Sigmoid colon (tissue), 7 donors: ENCODE measurements around the gene RXRA. TPM values are rescaled to one million over a fixed set of nuclear protein-coding genes. Genes with fewer than 3 reads are reported as not detected.

Experiments used
- DNase-seq: peaks from one replicate; pipeline ENCODE4 v3.0.0-alpha.2; 2019
- H3K27ac ChIP-seq, 4 donors: fragments of 200-600 bp; sonication (generic); one replicate each; pipeline ENCODE4 v1.5.1; 2016 to 2019; ENCODE audit warnings: mild to moderate bottlenecking in 1 of 4
- H3K27me3 ChIP-seq, 3 donors: fragments of 200-600 bp; sonication (generic); one replicate each; pipeline ENCODE4 v1.5.1; 2019; ENCODE audit warnings: mild to moderate bottlenecking in 1 of 3
- H3K36me3 ChIP-seq, 4 donors: fragments of 200-600 bp; sonication (generic); one replicate each; pipeline ENCODE4 v1.5.1; 2016 to 2019
- H3K4me1 ChIP-seq, 4 donors: fragments of 200-600 bp; sonication (generic); one replicate each; pipeline ENCODE4 v1.5.1; 2017 to 2019
- H3K4me3 ChIP-seq, 4 donors: fragments of 200-600 bp; sonication (generic); one replicate each; pipeline ENCODE4 v1.5.1; 2017 to 2019; ENCODE audit warnings: mild to moderate bottlenecking in 2 of 4, moderate library complexity in 1 of 4
- H3K9me3 ChIP-seq, 4 donors: fragments of 200-600 bp in 3 of 4; sonication (generic) in 3 of 4; one replicate each; pipeline versions ENCODE4 v1.5.1 to v1.6.1; 2013 to 2019
- CTCF ChIP-seq, 4 experiments: fragments of 450-650 bp in 3 of 4; fragments of 200-600 bp in 1 of 4; IDR thresholded peaks; one replicate each; pipeline ENCODE4 v1.5.1; 2016 to 2019; ENCODE audit warnings: antibody characterized with exemption in 4 of 4, mild to moderate bottlenecking in 3 of 4, moderate library complexity in 2 of 4
- EP300 ChIP-seq, 4 donors: sonication (generic); formaldehyde crosslinking; IDR thresholded peaks; one replicate each; pipeline ENCODE4 v1.6.1; 2017; ENCODE audit warnings: antibody characterized with exemption in 4 of 4
- POLR2A ChIP-seq, 2 donors: fragments of 450-650 bp; IDR thresholded peaks; one replicate each; pipeline ENCODE4 v1.6.1; 2016; ENCODE audit warnings: antibody characterized with exemption in 2 of 2, mild to moderate bottlenecking in 2 of 2, moderate library complexity in 2 of 2
- POLR2AphosphoS5 ChIP-seq, 4 donors: sonication (generic); formaldehyde crosslinking; IDR thresholded peaks; one replicate each; pipeline ENCODE4 v1.6.1; 2017; ENCODE audit warnings: antibody characterized with exemption in 4 of 4
- WGBS, 2 donors: extraction: QIAGEN DNeasy Blood & Tissue Kit; methylation state at CpG; one replicate each; pipeline ENCODE4 v1.1.7; 2013; 5-methylcytosine and 5-hydroxymethylcytosine counted together
- intact Hi-C: fragments of 100-400 bp; cut with DNase I; formaldehyde crosslinking; loops from one replicate; pipeline ENCODE4 v1.15.1; 2023
- polyA plus RNA-seq, 3 donors: library from polyadenylated mRNA; stranded (reverse); fragments of 200-250 nt; gene quantifications; one replicate each; pipeline ENCODE4 v1.2.3, GENCODE V29; 2013
- total RNA-seq, 4 donors: library from RNA; depleted of rRNA; stranded (reverse); fragments of >200 nt; gene quantifications; one replicate each; pipeline ENCODE4 v1.1.0, GENCODE V29; 2016
- donor health status: healthy with polysubstance abuse.
- donor health status: Bipolar disorder and iron deficiency.
- donor health status: healthy.

The RXRA gene
- total and polyA plus RNA-seq, 7 donors, result 26.7 to 50.8 (median 35.7) TPM

- peak; percentile 54 for DNase-seq
- no peak for TF ChIP-seq CTCF (IDR thresholded peaks at IDR 0.05)
- no peak for TF ChIP-seq POLR2A (IDR thresholded peaks at IDR 0.05)
- TF ChIP-seq POLR2AphosphoS5 (IDR thresholded peaks at IDR 0.05), result no peak
- no peak for TF ChIP-seq EP300 (IDR thresholded peaks at IDR 0.05)
- no peaks in the 10 kb centered on the region for H3K9me3 ChIP-seq
- 87 to 88% methylated on average over 22 of the region's 22 CpGs for WGBS, 2 donors
- H3K27me3 ChIP-seq, result no peaks in the 10 kb centered on the region
- no peaks in the 10 kb centered on the region for H3K36me3 ChIP-seq
- peaks cover 0 to 53% (median 50%) of the 10 kb centered on the region in 4 donors for H3K4me1 ChIP-seq
- intact Hi-C loops, result loop anchor here (10.0 kb wide), 1 partner anchor 415 kb away; no protein-coding TSS in a partner anchor
- no peak overlapping the region for H3K4me3 ChIP-seq
- H3K27ac ChIP-seq, result no peak overlapping the region
Observed at GRCh38 chr9:134320126-134320867, 6.0 kb upstream of the RXRA start.

- no peaks in the 10 kb centered on the region for H3K9me3 ChIP-seq
- no peaks in the 10 kb centered on the region for H3K36me3 ChIP-seq
- no peak overlapping the region for H3K27ac ChIP-seq
- H3K4me1 ChIP-seq, result peaks cover 0 to 52% (median 46%) of the 10 kb centered on the region in 4 donors
- no peak overlapping the region for H3K4me3 ChIP-seq
- intact Hi-C loops, result loop anchor here (10.0 kb wide), 1 partner anchor 414 kb away; no protein-coding TSS in a partner anchor
- H3K27me3 ChIP-seq, result no peaks in the 10 kb centered on the region
- DNase-seq, result peak; percentile 64
- no peak for TF ChIP-seq EP300 (IDR thresholded peaks at IDR 0.05)
- no peak for TF ChIP-seq POLR2A (IDR thresholded peaks at IDR 0.05)
- no peak for TF ChIP-seq POLR2AphosphoS5 (IDR thresholded peaks at IDR 0.05)
- no peak for TF ChIP-seq CTCF (IDR thresholded peaks at IDR 0.05)
- 77 to 78% methylated on average over 22 of the region's 22 CpGs for WGBS, 2 donors
Observed at GRCh38 chr9:134320868-134321471, 5.3 kb upstream of the RXRA start.

- H3K4me1 ChIP-seq, result peaks cover 0 to 46% (median 41%) of the 10 kb centered on the region in 4 donors
- DNase-seq, result peak; percentile 37
- no peaks in the 10 kb centered on the region for H3K27me3 ChIP-seq
- H3K36me3 ChIP-seq, result no peaks in the 10 kb centered on the region
- no peaks in the 10 kb centered on the region for H3K9me3 ChIP-seq
- TF ChIP-seq POLR2A (IDR thresholded peaks at IDR 0.05) (no peak), EP300 (IDR thresholded peaks at IDR 0.05) (no peak), CTCF (IDR thresholded peaks at IDR 0.05) (no peak), POLR2AphosphoS5 (IDR thresholded peaks at IDR 0.05) (no peak)
- H3K4me3 ChIP-seq, result no peak overlapping the region
- WGBS, 2 donors, result 46 to 75% methylated on average over 10 of the region's 10 CpGs
- intact Hi-C loops, result loop anchor here (10.0 kb wide), 1 partner anchor 413 kb away; no protein-coding TSS in a partner anchor
- H3K27ac ChIP-seq, result no peak overlapping the region
Observed at GRCh38 chr9:134321531-134321930, 4.7 kb upstream of the RXRA start.

GRCh38 chr9:134321946-134322741, 4.1 kb upstream of the RXRA start:
- TF ChIP-seq EP300 (IDR thresholded peaks at IDR 0.05), result no peak
- TF ChIP-seq POLR2AphosphoS5 (IDR thresholded peaks at IDR 0.05), result no peak
- no peak for TF ChIP-seq CTCF (IDR thresholded peaks at IDR 0.05)
- TF ChIP-seq POLR2A (IDR thresholded peaks at IDR 0.05), result no peak
- H3K27ac ChIP-seq, result no peak overlapping the region
- peak; percentile 65 for DNase-seq

More at GRCh38 chr9:134321946-134322741, 4.1 kb upstream of the RXRA start:
- Histone ChIP-seq H3K9me3 (no peaks in the 10 kb centered on the region), H3K4me1 (peaks cover 0 to 42% (median 35%) of the 10 kb centered on the region in 4 donors), H3K36me3 (no peaks in the 10 kb centered on the region), H3K27me3 (no peaks in the 10 kb centered on the region), H3K4me3 (no peak overlapping the region)
- intact Hi-C loops, result loop anchor here (10.0 kb wide), 1 partner anchor 413 kb away; no protein-coding TSS in a partner anchor
- WGBS, 2 donors, result 63 to 85% methylated on average over 19 of the region's 19 CpGs
